GM23338 (cell line): ENCODE results near the gene CYP1B1.
"Not testable (repeated sequence)": the region's sequence is repeated elsewhere in the genome, so short reads cannot be mapped to it uniquely, and the experiment has no call there.

ENCODE experiments used
- CTCF ChIP-seq, 2 experiments: fragments of 200-600 bp in 1 of 2; sonication (generic) in 1 of 2; conservative IDR thresholded peaks; 2 replicates each; pipeline versions ENCODE4 v1.5.1 to v1.6.1; 2016 to 2017; ENCODE audit warnings: antibody characterized with exemption in 2 of 2, low read depth in 2 of 2, mild to moderate bottlenecking in 2 of 2, moderate library complexity in 1 of 2
- EZH2 ChIP-seq: fragments of 200-600 bp; sonication (generic); IDR thresholded peaks from one replicate; pipeline ENCODE4 v1.8.0; 2017; ENCODE audit warnings: antibody characterized with exemption, mild to moderate bottlenecking, low read depth; ENCODE audit not compliant: unreplicated experiment
- REST ChIP-seq: IDR thresholded peaks from one replicate; pipeline ENCODE4 v1.6.1; 2018; ENCODE audit warnings: antibody characterized with exemption; ENCODE audit not compliant: unreplicated experiment

GRCh38 chr2:38082727-38083126 is 6.8 kb upstream of the CYP1B1 start:
- not testable (repeated sequence) for TF ChIP-seq EZH2; CTCF (conservative IDR thresholded peaks at IDR 0.05; ENCODE audit: low read depth in 2 of 2); REST
